ENCODE data around the gene HDDC3. TPM values are rescaled to one million over a fixed set of nuclear protein-coding genes. Genes with fewer than 3 reads are reported as not detected.

The HDDC3 gene
- total RNA-seq, 6 experiments from 2014 or later = 8.8 to 17.6 (median 11.5) TPM

DNA sequence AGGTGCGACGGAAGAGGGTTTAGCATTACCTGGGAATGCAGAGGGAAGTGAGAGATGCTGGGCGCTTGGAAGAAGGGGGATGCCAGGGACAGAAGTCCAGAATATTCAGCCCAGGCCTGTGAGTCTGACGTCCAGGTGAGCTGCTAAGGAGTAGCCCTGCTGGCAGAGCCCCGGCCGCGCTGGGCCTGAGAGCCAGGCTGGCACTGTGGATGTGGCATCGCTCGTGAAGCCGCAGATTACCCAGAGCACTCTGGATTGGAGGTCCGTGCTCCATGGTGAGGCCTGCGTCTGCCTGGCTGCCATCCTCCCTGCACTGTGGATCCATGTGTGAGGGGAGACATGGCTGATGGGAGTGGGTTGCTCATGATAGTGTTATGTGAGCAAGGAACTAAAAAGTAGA, 14.8 kb downstream of the HDDC3 start:
- Histone ChIP-seq H3K27me3 (no peaks in the 10 kb centered on the region), H3K9me3 (no peaks in the 10 kb centered on the region), H3K4me3 (no peak overlapping the region), H3K36me3 (peaks cover 8 to 72% (median 46%) of the 10 kb centered on the region in 4 donors), H3K27ac (no peak overlapping the region), H3K4me1 (peaks cover 0 to 18% (median 0%) of the 10 kb centered on the region in 4 donors)
- intact Hi-C loops (cut with DNase I) = loop anchor here in 1 of 2 donors (10.0 kb wide), 1 partner anchor 273 kb away; no protein-coding TSS in a partner anchor
- DNase-seq (peak in 1 of 3 donors; percentile 50), ATAC-seq (no peak)
- TF ChIP-seq POLR2A (IDR thresholded peaks at IDR 0.05) = no peak
- TF ChIP-seq CTCF (IDR thresholded peaks at IDR 0.05) = no peak
- 90% methylated on average over 12 of the region's 12 CpGs for WGBS (ENCODE audit: insufficient coverage, low coverage, low lambda C conversion rate, missing lambda C conversion rate)

DNA sequence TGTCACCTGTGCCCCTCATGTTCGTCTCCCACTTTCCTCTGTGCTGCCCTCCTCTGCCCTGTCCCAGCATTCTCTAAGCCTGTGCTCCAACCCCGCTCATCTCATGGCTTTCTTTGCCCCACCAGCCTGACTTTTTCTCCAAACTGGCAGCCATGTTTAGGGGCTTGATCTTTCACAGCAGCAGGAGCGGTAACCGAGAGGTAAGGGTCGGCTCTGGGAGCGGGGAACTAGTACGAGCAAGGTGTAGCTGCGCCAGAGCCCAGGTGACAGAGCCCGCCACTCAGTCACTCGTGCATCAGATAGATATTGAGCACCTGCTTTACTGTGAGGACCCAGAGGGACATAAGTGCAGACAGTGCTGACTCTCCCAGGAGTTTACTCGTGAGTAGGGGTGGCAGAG, 15.9 kb downstream of the HDDC3 start:
- peak in 2 of 3 donors; percentile 43 to 55 for DNase-seq
- Histone ChIP-seq H3K4me3 (no peak overlapping the region), H3K27ac (peak overlapping the region in 2 of 3 donors; percentile 16 to 73), H3K27me3 (no peaks in the 10 kb centered on the region), H3K9me3 (no peaks in the 10 kb centered on the region), H3K4me1 (peaks cover 0 to 18% (median 0%) of the 10 kb centered on the region in 4 donors), H3K36me3 (peaks cover 8 to 83% (median 54%) of the 10 kb centered on the region in 4 donors)
- no peak for ATAC-seq
- 80% methylated on average over 9 of the region's 11 CpGs for WGBS (ENCODE audit: insufficient coverage, low coverage, low lambda C conversion rate, missing lambda C conversion rate)
- intact Hi-C loops (cut with DNase I) = loop anchor here in 1 of 2 donors (10.0 kb wide), 1 partner anchor 272 kb away; no protein-coding TSS in a partner anchor
- no peak for TF ChIP-seq CTCF (IDR thresholded peaks at IDR 0.05)
- no peak for TF ChIP-seq POLR2A (IDR thresholded peaks at IDR 0.05)

GRCh38 chr15:90915808-90916440, 16.4 kb downstream of the HDDC3 start:
- no peaks in the 10 kb centered on the region for H3K27me3 ChIP-seq
- intact Hi-C loops (cut with DNase I) = loop anchor here in 1 of 2 donors (10.0 kb wide), 1 partner anchor 271 kb away; no protein-coding TSS in a partner anchor
- peak; percentile 51 to 94 (median 78) for ATAC-seq
- H3K4me1 ChIP-seq = peaks cover 0 to 18% (median 0%) of the 10 kb centered on the region in 4 donors
- DNase-seq = peak; percentile 85 to 93 (median 90)
- no peak for TF ChIP-seq CTCF (IDR thresholded peaks at IDR 0.05)
- peak; percentile 2 for TF ChIP-seq POLR2A (IDR thresholded peaks at IDR 0.05)
- no peaks in the 10 kb centered on the region for H3K9me3 ChIP-seq
- peak overlapping the region in 2 of 3 donors; percentile 16 to 73 for H3K27ac ChIP-seq
- H3K36me3 ChIP-seq = peaks cover 12 to 84% (median 57%) of the 10 kb centered on the region in 4 donors
- H3K4me3 ChIP-seq = no peak overlapping the region
- WGBS (ENCODE audit: insufficient coverage, low coverage, low lambda C conversion rate, missing lambda C conversion rate) = 44% methylated on average over 13 of the region's 25 CpGs

DNA sequence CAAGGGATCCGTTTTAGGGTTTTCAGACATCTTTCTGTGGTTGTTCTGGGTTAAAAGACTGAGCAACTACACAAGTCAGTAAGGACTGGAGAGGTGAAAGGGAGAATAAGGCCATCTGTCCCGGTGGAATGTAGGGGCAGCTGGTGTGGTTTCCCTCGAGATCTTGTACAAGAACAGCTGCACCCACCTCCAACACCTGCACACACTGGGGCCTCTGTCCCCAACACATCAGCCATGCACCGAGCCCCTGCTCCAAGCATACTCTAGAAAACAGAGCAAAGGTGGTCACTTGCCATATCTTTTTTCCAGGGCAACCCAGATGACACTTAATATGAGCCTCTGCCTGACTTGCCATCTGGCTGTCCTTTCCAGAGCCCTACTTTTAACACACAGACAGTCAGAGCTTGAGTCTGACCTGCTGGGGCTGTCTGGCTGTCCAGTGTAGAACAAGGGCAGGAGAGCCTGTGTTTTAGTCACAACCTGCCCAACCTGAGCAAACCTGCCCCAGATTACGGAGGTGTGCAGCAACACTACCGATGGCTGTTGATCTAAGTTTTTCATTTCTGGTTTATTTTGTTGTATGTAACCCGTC, 17.0 kb downstream of the HDDC3 start:
- Histone ChIP-seq H3K27me3 (no peaks in the 10 kb centered on the region), H3K4me1 (peaks cover 0 to 18% (median 0%) of the 10 kb centered on the region in 4 donors), H3K9me3 (no peaks in the 10 kb centered on the region), H3K36me3 (peaks cover 12 to 84% (median 59%) of the 10 kb centered on the region in 4 donors), H3K27ac (peak overlapping the region in 1 of 3 donors; percentile 73), H3K4me3 (no peak overlapping the region)
- ATAC-seq (peak in 2 of 4 donors; percentile 7 to 44), DNase-seq (peak in 2 of 3 donors; percentile 32 to 47)
- intact Hi-C loops (cut with DNase I) = loop anchor here in 1 of 2 donors (10.0 kb wide), 1 partner anchor 271 kb away; no protein-coding TSS in a partner anchor
- TF ChIP-seq POLR2A (IDR thresholded peaks at IDR 0.05) (no peak), CTCF (IDR thresholded peaks at IDR 0.05) (no peak)
- 58% methylated on average over 6 of the region's 7 CpGs for WGBS (ENCODE audit: insufficient coverage, low coverage, low lambda C conversion rate, missing lambda C conversion rate)

All from right lobe of liver (tissue), 6 donors.